ENCODE results near the gene ZNF35.

The ZNF35 gene

GRCh38 chr3:44648564-44649229 is at the start of gene ZNF35:
Gene ZNF35 (plus strand): TSS chr3:44648732. CDS start chr3:44651068, 2,336 bp downstream.
- peaks cover 58% of the 10 kb centered on the region for H3K36me3 Mint-ChIP-seq (ENCODE audit: low read depth)

GRCh38 chr3:44601749-44602148 is 46.8 kb upstream of the ZNF35 start:
- Mint-ChIP-seq H3K4me1 (ENCODE audit: low read depth) (no peaks in the 10 kb centered on the region), H3K36me3 (ENCODE audit: low read depth) (peaks cover 8% of the 10 kb centered on the region), H3K4me3 (no peak overlapping the region), H3K27me3 (no peaks in the 10 kb centered on the region), H3K27ac (no peak overlapping the region), H3K9me3 (peaks cover 16% of the 10 kb centered on the region)

More at GRCh38 chr3:44648564-44649229, at the start of gene ZNF35:
- Mint-ChIP-seq H3K27ac (no peak within 1 kb of the TSS), H3K27me3 (peaks cover 8% of the 10 kb centered on the region), H3K9me3 (peaks cover 37% of the 10 kb centered on the region), H3K4me3 (peak within 1 kb of the TSS; percentile 81), H3K4me1 (ENCODE audit: low read depth) (peaks cover 18% of the 10 kb centered on the region)

- Mint-ChIP-seq H3K4me1 (ENCODE audit: low read depth) (no peaks in the 10 kb centered on the region), H3K4me3 (no peak overlapping the region), H3K27ac (no peak overlapping the region), H3K36me3 (ENCODE audit: low read depth) (peaks cover 4% of the 10 kb centered on the region), H3K9me3 (peaks cover 3% of the 10 kb centered on the region), H3K27me3 (peaks cover 4% of the 10 kb centered on the region)
Observed at GRCh38 chr3:44612678-44613077, 35.9 kb upstream of the ZNF35 start.

- H3K36me3 Mint-ChIP-seq (ENCODE audit: low read depth): peaks cover 16% of the 10 kb centered on the region
- peak within 1 kb of the TSS; percentile 74 for H3K27ac Mint-ChIP-seq
- H3K27me3 Mint-ChIP-seq: no peaks in the 10 kb centered on the region
- H3K4me3 Mint-ChIP-seq: peak within 1 kb of the TSS; percentile 88
- no peaks in the 10 kb centered on the region for H3K9me3 Mint-ChIP-seq
- H3K4me1 Mint-ChIP-seq (ENCODE audit: low read depth): peaks cover 24% of the 10 kb centered on the region
Observed at GRCh38 chr3:44624749-44625480, 23.6 kb upstream of the ZNF35 start, which contains the start of gene ZNF197. Gene ZNF197 (plus strand): TSS chr3:44625036. CDS start chr3:44629155, 4,119 bp downstream.

GRCh38 chr3:44628716-44629115 is 19.8 kb upstream of the ZNF35 start:
- H3K27ac Mint-ChIP-seq: no peak overlapping the region

GRCh38 chr3:44632193-44632592 is 16.3 kb upstream of the ZNF35 start:
- Mint-ChIP-seq H3K36me3 (ENCODE audit: low read depth) (peaks cover 76% of the 10 kb centered on the region), H3K27me3 (no peaks in the 10 kb centered on the region), H3K4me1 (ENCODE audit: low read depth) (peaks cover 5% of the 10 kb centered on the region), H3K9me3 (peaks cover 12% of the 10 kb centered on the region), H3K4me3 (no peak overlapping the region), H3K27ac (no peak overlapping the region)

More at GRCh38 chr3:44628716-44629115, 19.8 kb upstream of the ZNF35 start:
- Mint-ChIP-seq H3K4me1 (ENCODE audit: low read depth) (peaks cover 24% of the 10 kb centered on the region), H3K27me3 (no peaks in the 10 kb centered on the region), H3K9me3 (no peaks in the 10 kb centered on the region), H3K36me3 (ENCODE audit: low read depth) (peaks cover 49% of the 10 kb centered on the region), H3K4me3 (no peak overlapping the region)

GRCh38 chr3:44642337-44642736 is 6.2 kb upstream of the ZNF35 start:
- H3K9me3 Mint-ChIP-seq: peaks cover 63% of the 10 kb centered on the region
- no peak overlapping the region for H3K4me3 Mint-ChIP-seq
- peaks cover 92% of the 10 kb centered on the region for H3K36me3 Mint-ChIP-seq (ENCODE audit: low read depth)
- no peaks in the 10 kb centered on the region for H3K27me3 Mint-ChIP-seq
- H3K27ac Mint-ChIP-seq: no peak overlapping the region
- H3K4me1 Mint-ChIP-seq (ENCODE audit: low read depth): peaks cover 4% of the 10 kb centered on the region

GRCh38 chr3:44643024-44643423 is 5.5 kb upstream of the ZNF35 start:
- peaks cover 61% of the 10 kb centered on the region for H3K9me3 Mint-ChIP-seq
- H3K27ac Mint-ChIP-seq: no peak overlapping the region
- H3K36me3 Mint-ChIP-seq (ENCODE audit: low read depth): peaks cover 92% of the 10 kb centered on the region
- no peak overlapping the region for H3K4me3 Mint-ChIP-seq
- H3K27me3 Mint-ChIP-seq: peaks cover 2% of the 10 kb centered on the region
- peaks cover 10% of the 10 kb centered on the region for H3K4me1 Mint-ChIP-seq (ENCODE audit: low read depth)

- H3K4me1 Mint-ChIP-seq (ENCODE audit: low read depth): peaks cover 18% of the 10 kb centered on the region
- H3K36me3 Mint-ChIP-seq (ENCODE audit: low read depth): peaks cover 58% of the 10 kb centered on the region
- H3K9me3 Mint-ChIP-seq: peaks cover 46% of the 10 kb centered on the region
- no peak overlapping the region for H3K27ac Mint-ChIP-seq
- peak overlapping the region; percentile 81 for H3K4me3 Mint-ChIP-seq
- peaks cover 8% of the 10 kb centered on the region for H3K27me3 Mint-ChIP-seq
Observed at GRCh38 chr3:44647771-44648170, 761 bp upstream of the ZNF35 start.

- no peak overlapping the region for H3K4me3 Mint-ChIP-seq
- H3K9me3 Mint-ChIP-seq: peaks cover 39% of the 10 kb centered on the region
- H3K36me3 Mint-ChIP-seq (ENCODE audit: low read depth): peaks cover 62% of the 10 kb centered on the region
- H3K27me3 Mint-ChIP-seq: peaks cover 8% of the 10 kb centered on the region
- H3K4me1 Mint-ChIP-seq (ENCODE audit: low read depth): peaks cover 18% of the 10 kb centered on the region
- no peak overlapping the region for H3K27ac Mint-ChIP-seq
Observed at GRCh38 chr3:44649709-44650108, 1.2 kb downstream of the ZNF35 start.

GRCh38 chr3:44654039-44654438 is 5.5 kb downstream of the ZNF35 start:
- peaks cover 64% of the 10 kb centered on the region for H3K36me3 Mint-ChIP-seq (ENCODE audit: low read depth)
- no peak overlapping the region for H3K27ac Mint-ChIP-seq
- peaks cover 3% of the 10 kb centered on the region for H3K4me1 Mint-ChIP-seq (ENCODE audit: low read depth)
- H3K27me3 Mint-ChIP-seq: peaks cover 3% of the 10 kb centered on the region
- H3K9me3 Mint-ChIP-seq: peaks cover 41% of the 10 kb centered on the region
- no peak overlapping the region for H3K4me3 Mint-ChIP-seq

GRCh38 chr3:44659015-44659414 is 10.5 kb downstream of the ZNF35 start:
- Mint-ChIP-seq H3K27ac (no peak overlapping the region), H3K4me3 (no peak overlapping the region), H3K27me3 (no peaks in the 10 kb centered on the region), H3K9me3 (peaks cover 48% of the 10 kb centered on the region), H3K36me3 (ENCODE audit: low read depth) (peaks cover 64% of the 10 kb centered on the region), H3K4me1 (ENCODE audit: low read depth) (no peaks in the 10 kb centered on the region)

- peaks cover 62% of the 10 kb centered on the region for H3K36me3 Mint-ChIP-seq (ENCODE audit: low read depth)
- H3K4me1 Mint-ChIP-seq (ENCODE audit: low read depth): no peaks in the 10 kb centered on the region
- peaks cover 48% of the 10 kb centered on the region for H3K9me3 Mint-ChIP-seq
- H3K27me3 Mint-ChIP-seq: no peaks in the 10 kb centered on the region
- H3K4me3 Mint-ChIP-seq: no peak overlapping the region
- no peak overlapping the region for H3K27ac Mint-ChIP-seq
Observed at GRCh38 chr3:44659434-44659833, 10.9 kb downstream of the ZNF35 start.

- H3K36me3 Mint-ChIP-seq (ENCODE audit: low read depth): peaks cover 56% of the 10 kb centered on the region
- no peak overlapping the region for H3K4me3 Mint-ChIP-seq
- H3K27me3 Mint-ChIP-seq: peaks cover 9% of the 10 kb centered on the region
- H3K9me3 Mint-ChIP-seq: peaks cover 55% of the 10 kb centered on the region
- no peaks in the 10 kb centered on the region for H3K4me1 Mint-ChIP-seq (ENCODE audit: low read depth)
- no peak overlapping the region for H3K27ac Mint-ChIP-seq
Observed at GRCh38 chr3:44661189-44661588, 12.7 kb downstream of the ZNF35 start.

GRCh38 chr3:44665173-44665572 is 16.6 kb downstream of the ZNF35 start:
- Mint-ChIP-seq H3K4me1 (ENCODE audit: low read depth) (no peaks in the 10 kb centered on the region), H3K9me3 (peaks cover 32% of the 10 kb centered on the region), H3K4me3 (no peak overlapping the region), H3K36me3 (ENCODE audit: low read depth) (peaks cover 20% of the 10 kb centered on the region), H3K27ac (no peak overlapping the region), H3K27me3 (peaks cover 9% of the 10 kb centered on the region)

All from stimulated activated naive CD8-positive, alpha-beta T cell treated with anti-CD3 and anti-CD28 coated beads, Interleukin-15, Interleukin-2, amounts not matched to agents 100 ng/mL and 50 ng/mL, for 24 hours (primary cell).